ENCODE data around the gene RGS6. TPM values are rescaled to one million over a fixed set of nuclear protein-coding genes. Genes with fewer than 3 reads are reported as not detected.

The RGS6 gene
- total and polyA plus RNA-seq, 8 donors, result 0.12 to 4.1 (median 2.8) TPM

GRCh38 chr14:72010474-72010873, 78.2 kb downstream of the RGS6 start:
- no peaks in the 10 kb centered on the region for H3K9me3 ChIP-seq
- no peak overlapping the region for H3K27ac ChIP-seq
- H3K4me1 ChIP-seq, result no peaks in the 10 kb centered on the region
- H3K4me3 ChIP-seq, result no peak overlapping the region
- H3K27me3 ChIP-seq, result no peaks in the 10 kb centered on the region
- TF ChIP-seq CTCF (IDR thresholded peaks at IDR 0.05), result no peak
- no peaks in the 10 kb centered on the region for H3K36me3 ChIP-seq
- intact Hi-C loops (cut with DNase I), result no loop called here
- DNase-seq (no peak), ATAC-seq (no peak)

GRCh38 chr14:72013721-72014345, 81.6 kb downstream of the RGS6 start:
- no peak for ATAC-seq
- intact Hi-C loops (cut with DNase I), result no loop called here
- no peaks in the 10 kb centered on the region for H3K27me3 ChIP-seq
- DNase-seq, result no peak
- H3K9me3 ChIP-seq, result no peaks in the 10 kb centered on the region
- H3K36me3 ChIP-seq, result no peaks in the 10 kb centered on the region
- TF ChIP-seq CTCF (IDR thresholded peaks at IDR 0.05), result no peak
- no peak overlapping the region for H3K27ac ChIP-seq
- no peaks in the 10 kb centered on the region for H3K4me1 ChIP-seq
- no peak overlapping the region for H3K4me3 ChIP-seq

GRCh38 chr14:72014486-72014885, 82.3 kb downstream of the RGS6 start:
- ATAC-seq (no peak), DNase-seq (no peak)
- Histone ChIP-seq H3K36me3 (no peaks in the 10 kb centered on the region), H3K27ac (no peak overlapping the region), H3K9me3 (no peaks in the 10 kb centered on the region), H3K4me1 (no peaks in the 10 kb centered on the region), H3K27me3 (no peaks in the 10 kb centered on the region), H3K4me3 (no peak overlapping the region)
- intact Hi-C loops (cut with DNase I), result no loop called here
- TF ChIP-seq CTCF (IDR thresholded peaks at IDR 0.05), result no peak

GRCh38 chr14:72017290-72017689, 85.1 kb downstream of the RGS6 start:
- Histone ChIP-seq H3K4me1 (no peaks in the 10 kb centered on the region), H3K36me3 (no peaks in the 10 kb centered on the region), H3K4me3 (no peak overlapping the region), H3K9me3 (no peaks in the 10 kb centered on the region), H3K27ac (no peak overlapping the region), H3K27me3 (no peaks in the 10 kb centered on the region)
- DNase-seq, result no peak
- no peak for TF ChIP-seq CTCF (IDR thresholded peaks at IDR 0.05)
- intact Hi-C loops (cut with DNase I), result no loop called here
- no peak for ATAC-seq

DNA sequence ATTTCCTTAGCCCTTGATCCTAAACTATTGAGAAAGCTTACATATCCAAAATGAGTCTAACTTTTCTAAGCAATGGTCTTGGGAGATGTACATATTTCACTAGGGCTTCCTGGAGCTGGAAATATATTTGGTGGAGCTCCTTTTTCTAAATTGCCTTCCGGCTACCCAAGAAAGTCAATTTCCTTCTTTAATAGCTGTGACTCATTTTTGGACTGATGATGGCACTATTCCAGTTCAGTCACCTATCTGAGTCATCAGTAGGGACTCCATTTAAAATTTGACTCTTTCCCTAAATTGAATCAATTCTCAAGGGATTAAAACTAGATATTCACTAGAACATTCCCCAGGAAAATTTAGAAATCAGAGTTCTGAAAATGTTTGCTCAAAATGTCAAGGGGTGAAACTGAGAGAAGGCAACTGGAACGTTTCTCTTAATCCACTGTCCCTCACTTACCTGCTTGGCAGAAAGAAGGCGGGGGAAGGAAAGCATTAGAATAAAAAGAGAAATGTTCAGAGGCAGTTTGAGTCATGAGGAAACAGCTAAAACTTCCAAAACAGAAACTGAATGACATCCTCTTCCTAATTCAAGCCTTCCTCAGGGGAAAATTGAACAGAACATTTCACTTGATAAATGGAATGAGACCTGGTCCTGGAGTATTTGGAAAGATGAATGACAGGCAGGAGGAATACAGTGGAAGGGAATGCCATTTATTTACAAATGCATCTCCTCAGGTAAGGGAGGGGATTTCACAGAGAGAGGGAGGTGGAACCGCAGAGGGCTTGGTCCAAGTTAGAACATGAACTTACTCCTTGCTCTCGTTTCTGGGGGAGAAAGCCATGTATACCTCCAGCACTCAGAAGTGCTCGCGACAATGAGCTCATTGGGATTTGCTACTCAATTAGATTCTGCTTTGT, 91.2 kb downstream of the RGS6 start:
- Histone ChIP-seq H3K27me3 (no peaks in the 10 kb centered on the region), H3K27ac (no peak overlapping the region), H3K4me1 (no peaks in the 10 kb centered on the region), H3K4me3 (no peak overlapping the region), H3K9me3 (no peaks in the 10 kb centered on the region), H3K36me3 (no peaks in the 10 kb centered on the region)
- DNase-seq, result no peak
- peak; percentile 22 for ATAC-seq
- intact Hi-C loops (cut with DNase I), result no loop called here
- TF ChIP-seq CTCF (IDR thresholded peaks at IDR 0.05), result no peak

Measured in left lung (tissue), 10 donors.